Stomach smooth muscle (tissue), 2 donors: ENCODE measurements around the gene NFXL1.

Source experiments
- H3K27ac ChIP-seq: one replicate; pipeline ENCODE4 v1.7.0; 2013; ENCODE audit warnings: mild to moderate bottlenecking, low read length, inconsistent platforms
- H3K27me3 ChIP-seq, 2 donors: one replicate each; pipeline ENCODE4 v1.7.0; 2013; ENCODE audit warnings: low read length in 2 of 2; ENCODE audit not compliant: insufficient read depth in 2 of 2, control insufficient read depth in 1 of 2
- H3K36me3 ChIP-seq, 2 donors: one replicate each; pipeline ENCODE4 v1.7.0; 2013; ENCODE audit warnings: low read length in 2 of 2; ENCODE audit not compliant: control insufficient read depth in 2 of 2, insufficient read depth in 2 of 2
- H3K4me1 ChIP-seq: one replicate; pipeline ENCODE4 v1.7.0; 2013; ENCODE audit warnings: low read length; ENCODE audit not compliant: control insufficient read depth, insufficient read depth
- H3K4me3 ChIP-seq, 2 donors: one replicate each; pipeline ENCODE4 v1.7.0; 2013; ENCODE audit warnings: low read length in 2 of 2
- H3K9ac ChIP-seq, 2 donors: one replicate each; pipeline ENCODE4 v1.7.0; 2013; ENCODE audit warnings: low read length in 2 of 2, mild to moderate bottlenecking in 1 of 2
- H3K9me3 ChIP-seq, 2 donors: one replicate each; pipeline ENCODE4 v1.7.0; 2013; ENCODE audit warnings: low read length in 2 of 2; ENCODE audit not compliant: control insufficient read depth in 2 of 2
- donor health status: healthy.
- donor health status: Pancreatic carcinoma.

NFXL1 gene

GRCh38 chr4:47852136-47852535 is 62.2 kb downstream of the NFXL1 start:
- Histone ChIP-seq H3K9me3 (no peaks in the 10 kb centered on the region), H3K9ac (no peak overlapping the region), H3K36me3 (peaks cover 0 to 15% of the 10 kb centered on the region in 2 donors), H3K4me3 (no peak overlapping the region), H3K27me3 (no peaks in the 10 kb centered on the region), H3K27ac (no peak overlapping the region), H3K4me1 (no peaks in the 10 kb centered on the region)

GRCh38 chr4:47849466-47849865 is 64.9 kb downstream of the NFXL1 start:
- Histone ChIP-seq H3K36me3 (peaks cover 0 to 15% of the 10 kb centered on the region in 2 donors), H3K9ac (no peak overlapping the region), H3K4me3 (no peak overlapping the region), H3K9me3 (no peaks in the 10 kb centered on the region), H3K27ac (no peak overlapping the region), H3K27me3 (no peaks in the 10 kb centered on the region), H3K4me1 (no peaks in the 10 kb centered on the region)

- Histone ChIP-seq H3K4me1 (no peaks in the 10 kb centered on the region), H3K27me3 (no peaks in the 10 kb centered on the region), H3K27ac (no peak overlapping the region), H3K9me3 (no peaks in the 10 kb centered on the region), H3K4me3 (no peak overlapping the region), H3K36me3 (peaks cover 0 to 7% of the 10 kb centered on the region in 2 donors), H3K9ac (no peak overlapping the region)
Measured at GRCh38 chr4:47848041-47848440, 66.3 kb downstream of the NFXL1 start.

- no peaks in the 10 kb centered on the region for H3K36me3 ChIP-seq
- no peak overlapping the region for H3K4me3 ChIP-seq
- H3K4me1 ChIP-seq = no peaks in the 10 kb centered on the region
- H3K27me3 ChIP-seq = no peaks in the 10 kb centered on the region
- no peaks in the 10 kb centered on the region for H3K9me3 ChIP-seq
- H3K27ac ChIP-seq = no peak overlapping the region
- H3K9ac ChIP-seq = no peak overlapping the region
Measured at GRCh38 chr4:47842985-47843384, 71.4 kb downstream of the NFXL1 start.

- Histone ChIP-seq H3K9ac (no peak overlapping the region), H3K9me3 (no peaks in the 10 kb centered on the region), H3K27ac (no peak overlapping the region), H3K4me3 (no peak overlapping the region), H3K4me1 (peaks cover 15% of the 10 kb centered on the region), H3K36me3 (no peaks in the 10 kb centered on the region), H3K27me3 (peaks cover 0 to 5% of the 10 kb centered on the region in 2 donors)
Measured at GRCh38 chr4:47840291-47840690, 74.1 kb downstream of the NFXL1 start.

- no peak overlapping the region for H3K27ac ChIP-seq
- H3K4me3 ChIP-seq = no peak overlapping the region
Measured at GRCh38 chr4:47839259-47839658, 75.1 kb downstream of the NFXL1 start.

GRCh38 chr4:47838445-47838844 is 75.9 kb downstream of the NFXL1 start:
- H3K27ac ChIP-seq = no peak overlapping the region
- no peaks in the 10 kb centered on the region for H3K9me3 ChIP-seq
- H3K9ac ChIP-seq = no peak overlapping the region
- peaks cover 15% of the 10 kb centered on the region for H3K4me1 ChIP-seq
- H3K36me3 ChIP-seq = no peaks in the 10 kb centered on the region
- H3K4me3 ChIP-seq = no peak overlapping the region
- H3K27me3 ChIP-seq = peaks cover 0 to 5% of the 10 kb centered on the region in 2 donors

More at GRCh38 chr4:47839259-47839658, 75.1 kb downstream of the NFXL1 start:
- H3K4me1 ChIP-seq = peaks cover 15% of the 10 kb centered on the region
- H3K9ac ChIP-seq = no peak overlapping the region
- H3K9me3 ChIP-seq = no peaks in the 10 kb centered on the region
- H3K36me3 ChIP-seq = no peaks in the 10 kb centered on the region
- peaks cover 0 to 5% of the 10 kb centered on the region in 2 donors for H3K27me3 ChIP-seq

- Histone ChIP-seq H3K27ac (no peak within 1 kb of the TSS), H3K4me1 (peaks cover 15% of the 10 kb centered on the region), H3K27me3 (peaks cover 0 to 5% of the 10 kb centered on the region in 2 donors), H3K9ac (peak within 1 kb of the TSS; percentile 33 to 48), H3K9me3 (no peaks in the 10 kb centered on the region), H3K4me3 (peak within 1 kb of the TSS; percentile 76 to 78), H3K36me3 (no peaks in the 10 kb centered on the region)
Measured at GRCh38 chr4:47837908-47838294, 76.5 kb downstream of the NFXL1 start, which contains the start of gene CORIN. Gene CORIN, minus strand, starts transcription at chr4:47838067. Its CDS starts 118 bp downstream, at chr4:47837949.

GRCh38 chr4:47837094-47837907 is 77.1 kb downstream of the NFXL1 start:
- Histone ChIP-seq H3K4me3 (peak overlapping the region; percentile 76 to 78), H3K9ac (peak overlapping the region; percentile 33 to 48), H3K27me3 (peaks cover 0 to 5% of the 10 kb centered on the region in 2 donors), H3K27ac (no peak overlapping the region), H3K9me3 (no peaks in the 10 kb centered on the region), H3K36me3 (no peaks in the 10 kb centered on the region), H3K4me1 (peaks cover 15% of the 10 kb centered on the region)

GRCh38 chr4:47836641-47837093 is 77.7 kb downstream of the NFXL1 start:
- Histone ChIP-seq H3K4me1 (peaks cover 15% of the 10 kb centered on the region), H3K27ac (no peak overlapping the region), H3K9me3 (no peaks in the 10 kb centered on the region), H3K27me3 (peaks cover 0 to 5% of the 10 kb centered on the region in 2 donors), H3K4me3 (peak overlapping the region; percentile 76 to 78), H3K9ac (peak overlapping the region; percentile 33 to 48), H3K36me3 (no peaks in the 10 kb centered on the region)

GRCh38 chr4:47835494-47835893 is 78.9 kb downstream of the NFXL1 start:
- Histone ChIP-seq H3K27me3 (peaks cover 0 to 7% of the 10 kb centered on the region in 2 donors), H3K4me1 (peaks cover 15% of the 10 kb centered on the region), H3K4me3 (no peak overlapping the region), H3K27ac (no peak overlapping the region), H3K9ac (no peak overlapping the region), H3K36me3 (no peaks in the 10 kb centered on the region), H3K9me3 (no peaks in the 10 kb centered on the region)
